Cardiac muscle cell (in vitro differentiated cells and primary cell): ENCODE results near the gene TSEN2. TPM values are rescaled to one million over a fixed set of nuclear protein-coding genes. Genes with fewer than 3 reads are reported as not detected.

Experiments
- DNase-seq, 2 donors: peaks; one replicate each; pipeline versions ENCODE4 v3.0.0 to v3.0.0-alpha.2; 2010 to 2017; ENCODE audit warnings: low read depth in 1 of 2, low spot score in 1 of 2
- H3K27ac ChIP-seq: fragments of 200-600 bp; sonication (generic); 2 replicates; pipeline ENCODE4 v1.5.1; 2016
- H3K27me3 ChIP-seq: fragments of 200-600 bp; sonication (generic); 2 replicates; pipeline ENCODE4 v1.6.0; 2016; ENCODE audit warnings: control low read depth
- H3K36me3 ChIP-seq: fragments of 200-600 bp; sonication (generic); 2 replicates; pipeline ENCODE4 v1.5.1; 2016; ENCODE audit warnings: control low read depth
- H3K4me1 ChIP-seq: fragments of 200-600 bp; sonication (generic); 2 replicates; pipeline ENCODE4 v1.8.1; 2017; ENCODE audit warnings: low read depth, mild to moderate bottlenecking, mixed run types
- H3K4me3 ChIP-seq: fragments of 200-600 bp; sonication (generic); 2 replicates; pipeline ENCODE4 v1.5.1; 2016; ENCODE audit warnings: mild to moderate bottlenecking
- H3K9me3 ChIP-seq: fragments of 200-600 bp; sonication (generic); 2 replicates; pipeline ENCODE4 v1.5.1; 2017; ENCODE audit warnings: low read depth, mild to moderate bottlenecking, control low read depth
- polyA plus RNA-seq: library from polyadenylated mRNA; unstranded; fragments of >200 nt; fragmentation: Nextera tagmentation; extraction: Ambion mirVana; gene quantifications from 2 replicates; pipeline ENCODE4 v1.2.1, GENCODE V29; 2016
- total RNA-seq: library from RNA; depleted of rRNA; stranded (reverse); fragments of >200 nt; gene quantifications from 2 replicates; pipeline ENCODE4 v1.2.3, GENCODE V29; 2016
- TF ChIP-seq, protein P1 (sequence below): IDR thresholded peaks from 2 replicates; pipeline ENCODE4 v1.5.1; 2012; ENCODE audit warnings: low read depth, mild to moderate bottlenecking, low read length

TSEN2 gene
- total and polyA plus RNA-seq, 2 experiments from 2014 or later = 24.4 to 25.7 TPM

DNA sequence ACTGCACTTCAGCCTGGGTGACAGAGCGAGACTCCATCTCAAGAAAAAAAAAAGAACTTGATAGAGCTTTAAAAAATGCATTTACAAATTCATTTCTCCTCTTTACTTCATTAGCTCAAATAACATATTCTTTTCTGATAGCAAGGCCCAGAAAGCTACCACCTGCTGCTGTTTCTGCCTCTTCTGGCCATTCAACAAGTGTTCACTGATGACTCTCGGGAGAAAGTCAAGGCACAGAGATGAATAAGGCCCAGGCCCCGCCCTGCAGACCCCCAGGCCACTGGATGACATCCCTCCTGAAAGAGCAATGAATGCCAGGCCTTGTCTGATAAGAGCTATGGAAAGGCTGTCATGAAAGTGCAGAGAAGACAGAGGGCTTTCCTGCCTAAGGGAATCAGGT is 13.6 kb upstream of the TSEN2 start:
- DNase-seq = no peak
- H3K27ac ChIP-seq = no peak overlapping the region
- no peaks in the 10 kb centered on the region for H3K36me3 ChIP-seq
- TF ChIP-seq, protein P1, sequence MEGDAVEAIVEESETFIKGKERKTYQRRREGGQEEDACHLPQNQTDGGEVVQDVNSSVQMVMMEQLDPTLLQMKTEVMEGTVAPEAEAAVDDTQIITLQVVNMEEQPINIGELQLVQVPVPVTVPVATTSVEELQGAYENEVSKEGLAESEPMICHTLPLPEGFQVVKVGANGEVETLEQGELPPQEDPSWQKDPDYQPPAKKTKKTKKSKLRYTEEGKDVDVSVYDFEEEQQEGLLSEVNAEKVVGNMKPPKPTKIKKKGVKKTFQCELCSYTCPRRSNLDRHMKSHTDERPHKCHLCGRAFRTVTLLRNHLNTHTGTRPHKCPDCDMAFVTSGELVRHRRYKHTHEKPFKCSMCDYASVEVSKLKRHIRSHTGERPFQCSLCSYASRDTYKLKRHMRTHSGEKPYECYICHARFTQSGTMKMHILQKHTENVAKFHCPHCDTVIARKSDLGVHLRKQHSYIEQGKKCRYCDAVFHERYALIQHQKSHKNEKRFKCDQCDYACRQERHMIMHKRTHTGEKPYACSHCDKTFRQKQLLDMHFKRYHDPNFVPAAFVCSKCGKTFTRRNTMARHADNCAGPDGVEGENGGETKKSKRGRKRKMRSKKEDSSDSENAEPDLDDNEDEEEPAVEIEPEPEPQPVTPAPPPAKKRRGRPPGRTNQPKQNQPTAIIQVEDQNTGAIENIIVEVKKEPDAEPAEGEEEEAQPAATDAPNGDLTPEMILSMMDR = no peak
- H3K4me1 ChIP-seq = no peaks in the 10 kb centered on the region
- H3K4me3 ChIP-seq = no peak overlapping the region
- H3K27me3 ChIP-seq = no peaks in the 10 kb centered on the region
- H3K9me3 ChIP-seq = no peaks in the 10 kb centered on the region

DNA sequence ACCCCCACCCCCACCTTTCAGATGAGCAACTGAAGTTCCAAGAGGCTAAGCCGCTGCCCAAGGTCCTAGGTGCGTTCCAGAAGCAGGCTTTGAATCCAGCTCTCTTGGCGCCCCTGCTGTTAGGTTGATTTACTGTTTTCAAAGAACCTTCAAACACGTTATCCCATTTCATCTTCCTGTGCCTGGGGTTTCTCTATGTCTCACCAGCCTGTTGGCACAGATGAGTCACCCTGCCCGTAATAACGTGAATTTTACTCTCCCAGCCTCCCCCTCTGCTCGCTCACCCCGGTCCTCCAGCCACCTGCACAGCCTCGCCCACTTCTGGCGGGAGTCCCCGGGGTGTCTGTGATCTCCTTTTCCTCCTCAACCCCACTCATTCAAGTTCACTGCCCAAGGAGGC is 13.0 kb upstream of the TSEN2 start:
- H3K27ac ChIP-seq = no peak overlapping the region
- H3K4me1 ChIP-seq = no peaks in the 10 kb centered on the region
- no peak for DNase-seq
- H3K36me3 ChIP-seq = no peaks in the 10 kb centered on the region
- no peaks in the 10 kb centered on the region for H3K27me3 ChIP-seq
- no peaks in the 10 kb centered on the region for H3K9me3 ChIP-seq
- TF ChIP-seq, protein P1 = no peak
- no peak overlapping the region for H3K4me3 ChIP-seq

DNA sequence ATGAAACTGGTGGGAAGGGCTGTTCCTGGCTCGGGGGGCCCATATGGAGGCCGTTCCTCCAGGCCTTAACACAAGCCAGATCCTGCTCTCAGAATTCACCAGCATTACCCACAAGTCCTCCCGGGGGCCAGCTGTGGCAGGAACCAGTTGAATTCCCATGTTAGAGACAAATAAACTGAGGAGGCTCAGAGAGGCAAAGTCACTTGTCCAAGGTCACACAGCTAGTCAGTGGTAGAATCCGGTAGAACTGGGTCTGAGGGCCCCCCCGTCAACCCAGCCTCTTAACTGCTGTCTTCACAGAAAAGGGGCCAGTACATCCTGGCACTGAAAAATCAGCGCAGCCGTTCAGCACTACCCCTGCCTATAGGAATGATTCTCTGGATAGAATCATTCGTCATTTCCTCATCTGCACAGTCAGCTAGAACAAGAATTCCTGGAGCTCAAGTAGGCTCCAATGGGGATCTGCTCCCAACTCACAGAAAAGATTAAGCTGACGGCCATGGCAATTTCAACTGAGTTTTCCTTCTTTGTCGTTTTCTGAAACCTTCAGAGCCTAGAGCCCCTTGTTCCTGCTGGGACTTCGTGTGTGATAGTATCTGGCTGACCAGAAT is 12.2 kb upstream of the TSEN2 start:
- H3K9me3 ChIP-seq = no peaks in the 10 kb centered on the region
- no peak overlapping the region for H3K27ac ChIP-seq
- no peaks in the 10 kb centered on the region for H3K36me3 ChIP-seq
- DNase-seq = no peak
- no peak overlapping the region for H3K4me3 ChIP-seq
- TF ChIP-seq, protein P1 = no peak
- H3K27me3 ChIP-seq = no peaks in the 10 kb centered on the region
- H3K4me1 ChIP-seq = no peaks in the 10 kb centered on the region

DNA sequence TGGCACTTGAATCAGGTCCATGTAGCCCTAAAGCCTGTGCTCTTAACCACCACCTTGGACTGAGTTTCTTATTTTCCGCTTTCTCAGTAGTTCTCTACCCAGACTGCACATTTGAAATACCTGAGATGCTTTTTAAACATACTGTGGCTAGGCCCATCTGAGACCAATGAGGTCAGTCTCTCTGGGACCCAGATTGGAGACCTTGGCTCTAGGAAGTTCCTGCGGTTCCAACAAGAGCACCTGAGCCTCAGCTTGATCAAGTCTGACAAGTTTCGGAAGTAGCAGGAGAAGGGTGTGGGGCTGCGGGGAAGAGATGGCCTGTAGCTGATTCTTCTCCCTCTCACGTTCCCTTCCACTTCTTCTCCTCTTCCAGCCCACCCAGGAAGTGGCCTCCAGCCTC is 11.5 kb upstream of the TSEN2 start:
- TF ChIP-seq, protein P1 = no peak
- DNase-seq = no peak
- Histone ChIP-seq H3K36me3 (no peaks in the 10 kb centered on the region), H3K4me3 (no peak overlapping the region), H3K27me3 (no peaks in the 10 kb centered on the region), H3K27ac (no peak overlapping the region), H3K9me3 (no peaks in the 10 kb centered on the region), H3K4me1 (no peaks in the 10 kb centered on the region)

DNA sequence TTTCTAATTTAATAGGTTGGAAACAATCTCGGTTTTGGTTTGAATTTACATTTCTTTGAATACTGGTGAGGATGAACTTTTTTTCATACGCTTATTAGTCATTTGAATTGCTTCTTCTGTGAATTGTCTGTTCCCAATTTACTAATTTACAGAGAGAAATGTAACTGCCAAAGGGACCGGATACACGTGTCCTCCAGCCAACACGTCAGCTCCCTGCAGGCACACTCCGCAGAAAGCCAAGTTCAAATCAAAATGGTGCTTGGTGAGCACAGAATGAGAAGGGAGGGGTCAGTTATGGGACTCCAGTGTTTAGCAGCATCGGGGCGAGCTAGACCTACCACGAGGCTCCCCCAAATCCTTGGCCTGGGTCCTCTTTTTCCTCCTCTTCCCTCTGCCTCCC is 10.8 kb upstream of the TSEN2 start:
- no peak overlapping the region for H3K27ac ChIP-seq
- no peaks in the 10 kb centered on the region for H3K36me3 ChIP-seq
- H3K4me3 ChIP-seq = no peak overlapping the region
- no peaks in the 10 kb centered on the region for H3K9me3 ChIP-seq
- H3K27me3 ChIP-seq = no peaks in the 10 kb centered on the region
- TF ChIP-seq, protein P1 = no peak
- no peak for DNase-seq
- no peaks in the 10 kb centered on the region for H3K4me1 ChIP-seq
